Thyroid gland (tissue), 4 donors: ENCODE data around the gene CYP2C19. TPM values are rescaled to one million over a fixed set of nuclear protein-coding genes. Genes with fewer than 3 reads are reported as not detected.

Experiments
- DNase-seq, 2 donors: peaks; one replicate each; pipeline ENCODE4 v3.0.0-alpha.2; 2019
- H3K27ac ChIP-seq, 3 donors: fragments of 200-600 bp; sonication (generic); 1 replicate in 2 of 3; 2 replicates in 1 of 3; pipeline ENCODE4 v1.5.1; 2016 to 2019; ENCODE audit warnings: mild to moderate bottlenecking in 1 of 3, moderate library complexity in 1 of 3
- H3K27me3 ChIP-seq: fragments of 200-600 bp; sonication (generic); one replicate; pipeline ENCODE4 v1.5.1; 2019
- H3K36me3 ChIP-seq, 2 donors: fragments of 200-600 bp; sonication (generic); one replicate each; pipeline ENCODE4 v1.5.1; 2016 to 2019
- H3K4me1 ChIP-seq, 2 donors: fragments of 200-600 bp; sonication (generic); one replicate each; pipeline ENCODE4 v1.5.1; 2017 to 2019
- H3K4me3 ChIP-seq, 3 donors: fragments of 200-600 bp; sonication (generic); replicated peaks in 1 of 3; 1 replicate in 2 of 3; 2 replicates in 1 of 3; pipeline ENCODE4 v1.5.1; 2016; ENCODE audit warnings: mild to moderate bottlenecking in 1 of 3
- H3K9me3 ChIP-seq: fragments of 200-600 bp; sonication (generic); one replicate; pipeline ENCODE4 v1.5.1; 2017
- POLR2A ChIP-seq, 2 donors: fragments of 450-650 bp; IDR thresholded peaks; one replicate each; pipeline ENCODE4 v1.6.1; 2017; ENCODE audit warnings: antibody characterized with exemption in 2 of 2, mild to moderate bottlenecking in 2 of 2, moderate library complexity in 1 of 2
- WGBS, 2 donors: methylation state at CpG; one replicate each; pipeline ENCODE4 v1.1.5; 2017; 5-methylcytosine and 5-hydroxymethylcytosine counted together
- intact Hi-C: fragments of 100-400 bp; cut with DNase I; formaldehyde crosslinking; loops from one replicate; pipeline ENCODE4 v1.15.1; 2023
- total RNA-seq, 4 donors: library from RNA; depleted of rRNA; stranded (reverse); fragments of >200 nt; gene quantifications; one replicate each; pipeline ENCODE4 v1.2.3, GENCODE V29; 2016
- TF ChIP-seq, protein P1 (sequence below), 6 experiments: fragments of 200-600 bp in 3 of 6; fragments of 450-650 bp in 3 of 6; sonication (generic) in 3 of 6; IDR thresholded peaks; one replicate each; pipeline ENCODE4 v1.5.1; 2016 to 2019; ENCODE audit warnings: antibody characterized with exemption in 6 of 6, mild to moderate bottlenecking in 2 of 6, inconsistent platforms in 1 of 6, moderate library complexity in 1 of 6

CYP2C19 gene
- total RNA-seq = not detected

DNA sequence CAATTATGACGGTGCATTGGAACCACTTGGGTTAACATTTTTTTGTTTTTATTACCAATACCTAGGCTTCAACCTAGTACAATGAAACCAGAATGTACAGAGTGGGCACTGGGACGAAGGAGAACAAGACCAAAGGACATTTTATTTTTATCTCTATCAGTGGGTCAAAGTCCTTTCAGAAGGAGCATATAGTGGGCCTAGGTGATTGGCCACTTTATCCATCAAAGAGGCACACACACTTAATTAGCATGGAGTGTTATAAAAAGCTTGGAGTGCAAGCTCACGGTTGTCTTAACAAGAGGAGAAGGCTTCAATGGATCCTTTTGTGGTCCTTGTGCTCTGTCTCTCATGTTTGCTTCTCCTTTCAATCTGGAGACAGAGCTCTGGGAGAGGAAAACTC is at the start of gene CYP2C19:
Gene CYP2C19, plus strand, starts transcription at position 289 of the 400 bp plus-strand sequence. Its CDS starts 25 bp downstream, at position 314.
- H3K27me3 ChIP-seq = no peaks in the 10 kb centered on the region
- WGBS, 2 donors = 70 to 72% methylated on average over 3 of the region's 3 CpGs
- DNase-seq = no peak
- H3K4me3 ChIP-seq = no peak within 1 kb of the TSS
- H3K4me1 ChIP-seq = no peaks in the 10 kb centered on the region
- no peaks in the 10 kb centered on the region for H3K36me3 ChIP-seq
- intact Hi-C loops = no loop called here
- no peak within 1 kb of the TSS for H3K27ac ChIP-seq
- TF ChIP-seq, protein P1, sequence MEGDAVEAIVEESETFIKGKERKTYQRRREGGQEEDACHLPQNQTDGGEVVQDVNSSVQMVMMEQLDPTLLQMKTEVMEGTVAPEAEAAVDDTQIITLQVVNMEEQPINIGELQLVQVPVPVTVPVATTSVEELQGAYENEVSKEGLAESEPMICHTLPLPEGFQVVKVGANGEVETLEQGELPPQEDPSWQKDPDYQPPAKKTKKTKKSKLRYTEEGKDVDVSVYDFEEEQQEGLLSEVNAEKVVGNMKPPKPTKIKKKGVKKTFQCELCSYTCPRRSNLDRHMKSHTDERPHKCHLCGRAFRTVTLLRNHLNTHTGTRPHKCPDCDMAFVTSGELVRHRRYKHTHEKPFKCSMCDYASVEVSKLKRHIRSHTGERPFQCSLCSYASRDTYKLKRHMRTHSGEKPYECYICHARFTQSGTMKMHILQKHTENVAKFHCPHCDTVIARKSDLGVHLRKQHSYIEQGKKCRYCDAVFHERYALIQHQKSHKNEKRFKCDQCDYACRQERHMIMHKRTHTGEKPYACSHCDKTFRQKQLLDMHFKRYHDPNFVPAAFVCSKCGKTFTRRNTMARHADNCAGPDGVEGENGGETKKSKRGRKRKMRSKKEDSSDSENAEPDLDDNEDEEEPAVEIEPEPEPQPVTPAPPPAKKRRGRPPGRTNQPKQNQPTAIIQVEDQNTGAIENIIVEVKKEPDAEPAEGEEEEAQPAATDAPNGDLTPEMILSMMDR (IDR thresholded peaks at IDR 0.05) = no peak
- no peak for TF ChIP-seq POLR2A (IDR thresholded peaks at IDR 0.05)
- H3K9me3 ChIP-seq = no peaks in the 10 kb centered on the region

DNA sequence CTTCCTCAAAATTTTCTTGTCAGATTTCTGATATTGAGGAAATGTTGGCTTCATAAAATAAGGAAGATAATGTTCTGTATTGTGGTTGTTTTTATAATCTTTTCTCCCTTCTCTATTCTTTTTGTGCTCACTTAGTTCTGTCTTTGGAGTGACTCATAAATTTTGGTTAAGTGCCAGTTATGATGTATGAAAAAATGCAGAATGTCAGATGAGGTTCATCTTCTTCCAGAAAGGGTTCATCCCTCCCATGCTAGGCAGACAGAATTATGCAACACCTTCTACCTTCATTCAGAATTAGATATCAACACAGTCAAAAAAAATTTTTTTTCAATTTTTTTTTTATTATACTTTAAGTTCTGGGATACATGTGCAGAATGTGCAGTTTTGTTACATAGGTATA is 36.6 kb upstream of the CYP2C19 start:
- no peaks in the 10 kb centered on the region for H3K36me3 ChIP-seq
- H3K4me1 ChIP-seq = no peaks in the 10 kb centered on the region
- H3K4me3 ChIP-seq = no peak overlapping the region
- DNase-seq = no peak
- H3K27me3 ChIP-seq = no peaks in the 10 kb centered on the region
- TF ChIP-seq POLR2A (IDR thresholded peaks at IDR 0.05) = no peak
- TF ChIP-seq, protein P1 (IDR thresholded peaks at IDR 0.05) = no peak
- intact Hi-C loops = no loop called here
- no peaks in the 10 kb centered on the region for H3K9me3 ChIP-seq
- no peak overlapping the region for H3K27ac ChIP-seq

DNA sequence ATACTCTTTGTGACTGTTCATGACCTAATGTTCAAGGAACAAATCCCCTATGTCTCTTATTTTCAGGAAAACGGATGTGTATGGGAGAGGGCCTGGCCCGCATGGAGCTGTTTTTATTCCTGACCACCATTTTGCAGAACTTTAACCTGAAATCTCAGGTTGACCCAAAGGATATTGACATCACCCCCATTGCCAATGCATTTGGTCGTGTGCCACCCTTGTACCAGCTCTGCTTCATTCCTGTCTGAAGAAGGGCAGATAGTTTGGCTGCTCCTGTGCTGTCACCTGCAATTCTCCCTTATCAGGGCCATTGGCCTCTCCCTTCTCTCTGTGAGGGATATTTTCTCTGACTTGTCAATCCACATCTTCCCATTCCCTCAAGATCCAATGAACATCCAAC is 27.3 kb upstream of the CYP2C19 start:
- no peaks in the 10 kb centered on the region for H3K36me3 ChIP-seq

DNA sequence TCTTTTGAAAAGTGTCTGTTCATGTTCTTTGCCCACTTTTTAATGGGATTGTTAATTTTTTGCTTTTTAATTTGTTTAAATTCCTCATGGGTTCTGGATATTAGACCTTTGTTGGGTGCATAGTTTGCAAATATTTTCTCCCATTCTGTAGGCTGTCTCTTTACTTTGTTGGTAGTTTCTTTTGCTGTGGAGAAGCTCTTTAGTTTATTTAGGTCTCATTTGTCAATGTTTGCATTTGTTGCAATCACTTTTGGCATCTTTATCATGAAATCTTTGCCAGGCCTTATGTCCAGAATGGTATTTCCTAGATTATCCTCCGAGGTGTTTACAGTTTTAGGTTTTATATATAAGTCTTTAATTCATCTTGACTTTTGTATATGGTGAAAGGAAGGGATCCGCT is 23.9 kb upstream of the CYP2C19 start:
- TF ChIP-seq, protein P1 (IDR thresholded peaks at IDR 0.05) = no peak
- no peak for TF ChIP-seq POLR2A (IDR thresholded peaks at IDR 0.05)
- no peaks in the 10 kb centered on the region for H3K36me3 ChIP-seq
- no peaks in the 10 kb centered on the region for H3K4me1 ChIP-seq
- DNase-seq = no peak
- no peaks in the 10 kb centered on the region for H3K9me3 ChIP-seq
- intact Hi-C loops = no loop called here
- H3K27ac ChIP-seq = no peak overlapping the region
- H3K27me3 ChIP-seq = no peaks in the 10 kb centered on the region
- WGBS, 2 donors = 69 to 81% methylated on average over 2 of the region's 2 CpGs
- no peak overlapping the region for H3K4me3 ChIP-seq

More for the DNA sequence above, 27.3 kb upstream of the CYP2C19 start:
- TF ChIP-seq, protein P1 (IDR thresholded peaks at IDR 0.05) = no peak
- no peak for TF ChIP-seq POLR2A (IDR thresholded peaks at IDR 0.05)
- no peak for DNase-seq
- H3K9me3 ChIP-seq = no peaks in the 10 kb centered on the region
- H3K27ac ChIP-seq = no peak overlapping the region
- intact Hi-C loops = no loop called here
- no peaks in the 10 kb centered on the region for H3K4me1 ChIP-seq
- no peak overlapping the region for H3K4me3 ChIP-seq
- H3K27me3 ChIP-seq = no peaks in the 10 kb centered on the region
- WGBS, 2 donors = 78 to 88% methylated on average over 3 of the region's 3 CpGs

DNA sequence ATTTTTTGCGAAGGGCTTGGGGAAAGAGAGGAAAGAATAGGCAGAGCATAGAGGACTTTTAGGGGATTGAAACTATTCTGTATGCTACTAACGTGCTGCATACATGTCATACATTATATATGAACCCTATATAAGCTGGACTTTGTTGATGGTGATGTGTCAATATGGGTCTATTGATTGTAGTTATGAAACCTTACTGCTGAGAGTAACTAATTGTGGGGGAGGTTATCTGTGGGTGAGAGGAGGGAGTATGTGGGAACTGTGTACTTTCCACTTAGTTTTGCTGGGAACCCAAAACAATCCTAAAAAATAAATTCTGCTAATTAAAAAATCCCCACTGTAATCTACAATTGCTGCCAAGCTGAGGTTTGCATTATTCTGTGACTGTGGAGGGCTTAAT is 15.3 kb upstream of the CYP2C19 start:
- 77 to 82% methylated on average over 2 of the region's 2 CpGs for WGBS, 2 donors
- H3K27ac ChIP-seq = no peak overlapping the region
- no peaks in the 10 kb centered on the region for H3K27me3 ChIP-seq
- H3K9me3 ChIP-seq = no peaks in the 10 kb centered on the region
- no peak overlapping the region for H3K4me3 ChIP-seq
- intact Hi-C loops = no loop called here
- TF ChIP-seq, protein P1 (IDR thresholded peaks at IDR 0.05) = no peak
- TF ChIP-seq POLR2A (IDR thresholded peaks at IDR 0.05) = no peak
- no peaks in the 10 kb centered on the region for H3K4me1 ChIP-seq
- DNase-seq = no peak
- H3K36me3 ChIP-seq = no peaks in the 10 kb centered on the region
